OCI-LY7 (cell line): ENCODE data around the gene RBM41.

Source experiments
- EZH2phosphoT487 ChIP-seq: fragments of 200-600 bp; sonication (generic); IDR thresholded peaks from 2 replicates; pipeline ENCODE4 v1.6.1; 2018; ENCODE audit warnings: low read depth, borderline replicate concordance, mild to moderate bottlenecking, mixed run types, antibody characterized with exemption, low read length, moderate library complexity, mixed read lengths
- TF ChIP-seq, protein P1 (sequence below): fragments of 200-600 bp; sonication (generic); conservative IDR thresholded peaks from 2 replicates; pipeline ENCODE4 v1.5.1; 2014; ENCODE audit warnings: mild to moderate bottlenecking, antibody characterized with exemption, low read length, moderate library complexity, mixed read lengths

DNA sequence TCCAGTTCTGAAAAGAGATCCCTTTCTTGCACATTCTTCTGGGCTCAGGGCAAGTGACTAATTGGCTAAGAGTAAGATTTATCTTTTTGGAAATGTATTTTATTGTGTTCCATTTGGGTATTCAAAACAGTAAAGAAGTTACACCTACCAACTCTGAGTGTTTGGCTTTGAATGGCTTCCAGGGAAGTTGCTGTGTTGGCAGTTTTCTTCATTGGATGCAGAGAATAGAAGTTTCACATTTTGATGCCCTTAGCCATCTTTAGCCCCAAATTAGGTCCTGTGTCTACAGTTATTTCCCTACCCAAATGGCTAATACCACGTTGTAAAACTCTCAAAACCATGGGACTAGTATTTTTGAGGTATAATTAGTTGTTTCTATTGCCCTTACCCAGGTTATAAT lies 88.9 kb downstream of the RBM41 start:
- TF ChIP-seq, protein P1, sequence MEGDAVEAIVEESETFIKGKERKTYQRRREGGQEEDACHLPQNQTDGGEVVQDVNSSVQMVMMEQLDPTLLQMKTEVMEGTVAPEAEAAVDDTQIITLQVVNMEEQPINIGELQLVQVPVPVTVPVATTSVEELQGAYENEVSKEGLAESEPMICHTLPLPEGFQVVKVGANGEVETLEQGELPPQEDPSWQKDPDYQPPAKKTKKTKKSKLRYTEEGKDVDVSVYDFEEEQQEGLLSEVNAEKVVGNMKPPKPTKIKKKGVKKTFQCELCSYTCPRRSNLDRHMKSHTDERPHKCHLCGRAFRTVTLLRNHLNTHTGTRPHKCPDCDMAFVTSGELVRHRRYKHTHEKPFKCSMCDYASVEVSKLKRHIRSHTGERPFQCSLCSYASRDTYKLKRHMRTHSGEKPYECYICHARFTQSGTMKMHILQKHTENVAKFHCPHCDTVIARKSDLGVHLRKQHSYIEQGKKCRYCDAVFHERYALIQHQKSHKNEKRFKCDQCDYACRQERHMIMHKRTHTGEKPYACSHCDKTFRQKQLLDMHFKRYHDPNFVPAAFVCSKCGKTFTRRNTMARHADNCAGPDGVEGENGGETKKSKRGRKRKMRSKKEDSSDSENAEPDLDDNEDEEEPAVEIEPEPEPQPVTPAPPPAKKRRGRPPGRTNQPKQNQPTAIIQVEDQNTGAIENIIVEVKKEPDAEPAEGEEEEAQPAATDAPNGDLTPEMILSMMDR, result no peak
- no peak for TF ChIP-seq EZH2phosphoT487
